DOHH2 (cell line): ENCODE measurements around the gene KTI12.
"Not testable (repeated sequence)": the region's sequence is repeated elsewhere in the genome, so short reads cannot be mapped to it uniquely, and the experiment has no call there.

Source experiments
- H3F3A ChIP-seq: fragments of 200-600 bp; sonication (generic), shearing (Covaris generic); 2 replicates; pipeline ENCODE4 v1.6.0; 2016; ENCODE audit warnings: antibody characterized with exemption, mild to moderate bottlenecking; ENCODE audit not compliant: control insufficient read depth, insufficient read depth
- H3K27ac ChIP-seq: fragments of 200-600 bp; sonication (generic); 2 replicates; pipeline ENCODE4 v1.5.1; 2014; ENCODE audit warnings: low read depth, mild to moderate bottlenecking, low read length, moderate library complexity
- H3K27me3 ChIP-seq: fragments of 200-600 bp; sonication (generic); 2 replicates; pipeline ENCODE4 v1.6.1; 2014; ENCODE audit warnings: mild to moderate bottlenecking, low read length, mixed read lengths; ENCODE audit not compliant: control insufficient read depth
- H3K36me3 ChIP-seq: fragments of 200-600 bp; sonication (generic); 2 replicates; pipeline ENCODE4 v1.6.1; 2014; ENCODE audit warnings: mild to moderate bottlenecking, low read length, moderate library complexity, mixed read lengths; ENCODE audit not compliant: control insufficient read depth
- H3K4me1 ChIP-seq: fragments of 200-600 bp; sonication (generic); 2 replicates; pipeline ENCODE4 v1.6.1; 2014; ENCODE audit warnings: mild to moderate bottlenecking, low read length, mixed read lengths; ENCODE audit not compliant: control insufficient read depth
- H3K4me2 ChIP-seq: fragments of 200-600 bp; sonication (generic); 2 replicates; pipeline ENCODE4 v1.6.0; 2014; ENCODE audit warnings: mild to moderate bottlenecking, low read length, moderate library complexity
- H3K4me3 ChIP-seq: fragments of 200-600 bp; sonication (generic); 2 replicates; pipeline ENCODE4 v1.5.1; 2014; ENCODE audit warnings: mild to moderate bottlenecking, low read length, mixed read lengths
- H3K79me2 ChIP-seq: fragments of 200-600 bp; sonication (generic); 2 replicates; pipeline ENCODE4 v1.6.1; 2014; ENCODE audit warnings: mild to moderate bottlenecking, low read length, mixed read lengths; ENCODE audit not compliant: control insufficient read depth
- H3K9me2 ChIP-seq: fragments of 200-600 bp; sonication (generic); replicated peaks from 2 replicates; pipeline ENCODE4 v1.6.1; 2014; ENCODE audit warnings: mild to moderate bottlenecking, low read length, mixed read lengths; ENCODE audit not compliant: control insufficient read depth
- H3K9me3 ChIP-seq: fragments of 200-600 bp; sonication (generic); 2 replicates; pipeline ENCODE4 v1.6.1; 2014; ENCODE audit warnings: antibody characterized with exemption, low read length, mixed read lengths; ENCODE audit not compliant: control insufficient read depth, insufficient read depth
- H4K20me1 ChIP-seq: fragments of 200-600 bp; sonication (generic); 2 replicates; pipeline ENCODE4 v1.6.0; 2014; ENCODE audit warnings: low read depth, mild to moderate bottlenecking, antibody characterized with exemption, low read length, moderate library complexity; ENCODE audit not compliant: control insufficient read depth, insufficient read depth
- CTCF ChIP-seq: fragments of 200-600 bp; sonication (generic); IDR thresholded peaks from one replicate; pipeline ENCODE4 v1.5.1; 2014; ENCODE audit warnings: antibody characterized with exemption, mild to moderate bottlenecking, low read depth, low read length; ENCODE audit not compliant: poor library complexity, severe bottlenecking
- EZH2phosphoT487 ChIP-seq: fragments of 200-600 bp; sonication (generic); IDR thresholded peaks from 2 replicates; pipeline ENCODE4 v1.6.1; 2017; ENCODE audit warnings: borderline replicate concordance, mild to moderate bottlenecking, antibody characterized with exemption, low read length, moderate library complexity, mixed read lengths

The KTI12 gene

GRCh38 chr1:52032124-52032784, 1.4 kb downstream of the KTI12 start:
- H3K27me3 ChIP-seq = no peaks in the 10 kb centered on the region
- H3K4me3 ChIP-seq = peak overlapping the region; percentile 93
- no peaks in the 10 kb centered on the region for H3K9me2 ChIP-seq
- peak overlapping the region; percentile 84 for H3K4me2 ChIP-seq
- H4K20me1 ChIP-seq = peaks cover 14% of the 10 kb centered on the region; the same call in 1 of the 2 replicates
- peaks cover 25% of the 10 kb centered on the region for H3K4me1 ChIP-seq
- H3F3A ChIP-seq = peaks cover 16% of the 10 kb centered on the region
- no peaks in the 10 kb centered on the region for H3K9me3 ChIP-seq
- H3K79me2 ChIP-seq = peaks cover 46% of the 10 kb centered on the region
- no peak overlapping the region for H3K27ac ChIP-seq
- TF ChIP-seq EZH2phosphoT487 (no peak), CTCF (no peak)
- peaks cover 48% of the 10 kb centered on the region for H3K36me3 ChIP-seq

- not testable (repeated sequence) for H3K27ac ChIP-seq, H3K9me3 ChIP-seq, H3K27me3 ChIP-seq, H3F3A ChIP-seq, H3K4me3 ChIP-seq, H3K4me2 ChIP-seq, H3K9me2 ChIP-seq
- Histone ChIP-seq H4K20me1 (peaks cover 14% of the 10 kb centered on the region; the same call in 1 of the 2 replicates), H3K4me1 (peaks cover 20% of the 10 kb centered on the region), H3K36me3 (peaks cover 58% of the 10 kb centered on the region), H3K79me2 (peaks cover 42% of the 10 kb centered on the region)
Measured at GRCh38 chr1:52028839-52029238, 4.8 kb downstream of the KTI12 start.

- Histone ChIP-seq H3K79me2 (peaks cover 37% of the 10 kb centered on the region), H4K20me1 (peaks cover 14% of the 10 kb centered on the region; the same call in 1 of the 2 replicates), H3K4me1 (peaks cover 18% of the 10 kb centered on the region), H3K27ac (no peak overlapping the region), H3K9me2 (no peaks in the 10 kb centered on the region), H3K27me3 (no peaks in the 10 kb centered on the region), H3K4me2 (no peak overlapping the region), H3K4me3 (no peak overlapping the region), H3F3A (0 out of 2 replicates have a peak, but pooled peaks cover 2% of the 10 kb centered on the region), H3K36me3 (peaks cover 60% of the 10 kb centered on the region), H3K9me3 (no peaks in the 10 kb centered on the region)
- TF ChIP-seq CTCF (no peak), EZH2phosphoT487 (no peak)
Measured at GRCh38 chr1:52028328-52028727, 5.3 kb downstream of the KTI12 start.

GRCh38 chr1:52026278-52026677, 7.3 kb downstream of the KTI12 start:
- Histone ChIP-seq H3K9me3 (no peaks in the 10 kb centered on the region), H3K27me3 (no peaks in the 10 kb centered on the region)
- TF ChIP-seq EZH2phosphoT487 (no peak), CTCF (no peak)

More at GRCh38 chr1:52026278-52026677, 7.3 kb downstream of the KTI12 start:
- Histone ChIP-seq H3K27ac (no peak overlapping the region), H3K4me1 (peaks cover 5% of the 10 kb centered on the region), H3K36me3 (peaks cover 55% of the 10 kb centered on the region), H3K79me2 (peaks cover 16% of the 10 kb centered on the region), H3K4me2 (no peak overlapping the region), H3K9me2 (no peaks in the 10 kb centered on the region), H4K20me1 (no peaks in the 10 kb centered on the region), H3K4me3 (no peak overlapping the region), H3F3A (0 out of 2 replicates have a peak, but pooled peaks cover 2% of the 10 kb centered on the region)
